OCI-LY7 (cell line): ENCODE results near the gene GAK. TPM values are rescaled to one million over a fixed set of nuclear protein-coding genes. Genes with fewer than 3 reads are reported as not detected.

Source experiments
- BruUV-seq: library from RNA; stranded (reverse); fragments of 400-500 nt; replicated peaks from 2 replicates; lab custom pipeline; 2021; lab: Mats Ljungman, UMichigan
- CTCF ChIA-PET: fragments of 300-600 bp; sonication (Branson Sonifier 250); formaldehyde crosslinking; loops from one replicate; lab custom pipeline; 2022; ENCODE audit warnings: antibody characterized with exemption; ENCODE audit not compliant: unreplicated experiment; lab: Charles Lee
- POLR2A ChIA-PET: fragments of 300-600 bp; sonication (Branson Sonifier 250); formaldehyde crosslinking; loops from one replicate; lab custom pipeline; 2022; ENCODE audit warnings: antibody characterized with exemption; lab: Charles Lee
- DNase-seq: peaks from one replicate; pipeline ENCODE4 v3.0.0-alpha.2; 2015; ENCODE audit warnings: low spot score
- H2AFZ ChIP-seq: fragments of 200-600 bp; sonication (generic), shearing (Covaris generic); 2 replicates; pipeline ENCODE4 v1.6.1; 2014; ENCODE audit warnings: mild to moderate bottlenecking, antibody characterized with exemption, low read length, moderate library complexity
- H3K27ac ChIP-seq: fragments of 200-600 bp; sonication (generic); 2 replicates; pipeline ENCODE4 v1.5.1; 2014; ENCODE audit warnings: mixed run types, low read depth, mild to moderate bottlenecking, moderate library complexity, low read length, inconsistent platforms; ENCODE audit not compliant: poor library complexity, severe bottlenecking
- H3K36me3 ChIP-seq: fragments of 200-600 bp; sonication (generic); 2 replicates; pipeline ENCODE4 v1.6.1; 2014; ENCODE audit warnings: mild to moderate bottlenecking, antibody characterized with exemption, low read length, moderate library complexity, mixed read lengths; ENCODE audit not compliant: insufficient read depth
- H3K4me1 ChIP-seq: fragments of 200-600 bp; sonication (generic); 2 replicates; pipeline ENCODE4 v1.5.1; 2014; ENCODE audit warnings: mild to moderate bottlenecking, low read length; ENCODE audit not compliant: insufficient read depth, poor library complexity, severe bottlenecking
- H3K4me2 ChIP-seq: fragments of 200-600 bp; sonication (generic); 2 replicates; pipeline ENCODE4 v1.6.1; 2014; ENCODE audit warnings: mild to moderate bottlenecking, low read length
- H3K4me3 ChIP-seq: fragments of 200-600 bp; sonication (generic); 2 replicates; pipeline ENCODE4 v1.5.1; 2014; ENCODE audit warnings: mild to moderate bottlenecking, low read depth, low read length; ENCODE audit not compliant: poor library complexity, severe bottlenecking
- H3K79me2 ChIP-seq: fragments of 200-600 bp; sonication (generic); 2 replicates; pipeline ENCODE4 v1.6.1; 2016; ENCODE audit warnings: low read depth, mild to moderate bottlenecking, low read length, moderate library complexity, mixed read lengths; ENCODE audit not compliant: insufficient read depth
- H3K9me2 ChIP-seq: fragments of 200-600 bp; sonication (generic); 2 replicates; pipeline ENCODE4 v1.6.1; 2016; ENCODE audit warnings: mild to moderate bottlenecking, low read length, mixed read lengths; ENCODE audit not compliant: insufficient read depth
- H3K9me3 ChIP-seq: fragments of 200-600 bp; sonication (generic); 2 replicates; pipeline ENCODE4 v1.6.1; 2014; ENCODE audit warnings: mild to moderate bottlenecking, mixed run types, low read length, mixed read lengths
- H4K20me1 ChIP-seq: fragments of 200-600 bp; sonication (generic); 2 replicates; pipeline ENCODE4 v1.6.1; 2014; ENCODE audit warnings: mild to moderate bottlenecking, antibody characterized with exemption, low read length, moderate library complexity, mixed read lengths; ENCODE audit not compliant: insufficient read depth
- CTCF ChIP-seq: fragments of 200-600 bp; sonication (generic); conservative IDR thresholded peaks from 2 replicates; pipeline ENCODE4 v1.5.1; 2014; ENCODE audit warnings: mild to moderate bottlenecking, antibody characterized with exemption, low read length, moderate library complexity, mixed read lengths
- EZH2phosphoT487 ChIP-seq: fragments of 200-600 bp; sonication (generic); IDR thresholded peaks from 2 replicates; pipeline ENCODE4 v1.6.1; 2018; ENCODE audit warnings: low read depth, borderline replicate concordance, mild to moderate bottlenecking, mixed run types, antibody characterized with exemption, low read length, moderate library complexity, mixed read lengths
- intact Hi-C: fragments of 100-400 bp; cut with micrococcal nuclease; formaldehyde crosslinking; loops from one replicate; pipeline ENCODE4 v1.10.0; 2022; ENCODE audit not compliant: unreplicated experiment
- total RNA-seq, 2 experiments: library from RNA; depleted of rRNA in 1 of 2; stranded (reverse); fragments of >200 nt in 1 of 2; shearing (Covaris generic) in 1 of 2; gene quantifications; 2 replicates each; pipeline ENCODE4 v1.2.3, GENCODE V29; 2014 to 2022

The GAK gene
- total RNA-seq, 2 experiments from 2014 or later = 86.1 to 107 TPM

DNA sequence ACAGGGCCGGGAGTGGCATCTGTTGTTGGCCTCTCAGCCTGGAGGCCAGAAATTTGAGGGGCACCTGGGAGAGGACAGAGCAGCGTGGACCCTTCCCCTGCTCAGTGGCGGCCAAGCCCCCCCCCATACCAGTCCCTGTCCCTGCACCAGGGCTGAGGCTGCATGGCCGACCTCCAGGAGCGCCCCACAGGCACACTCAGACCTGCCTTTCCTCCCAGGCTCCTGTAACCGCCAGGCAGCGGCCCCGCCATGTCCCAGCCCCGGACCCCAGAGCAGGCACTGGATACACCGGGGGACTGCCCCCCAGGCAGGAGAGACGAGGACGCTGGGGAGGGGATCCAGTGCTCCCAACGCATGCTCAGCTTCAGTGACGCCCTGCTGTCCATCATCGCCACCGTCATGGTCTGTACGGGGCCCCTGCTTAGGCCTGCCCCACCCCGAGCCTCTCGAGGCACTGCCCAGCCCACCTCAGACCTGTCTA is 15.4 kb upstream of the GAK start:
- Histone ChIP-seq H3K9me3 (no peaks in the 10 kb centered on the region), H3K36me3 (no peaks in the 10 kb centered on the region), H3K9me2 (no peaks in the 10 kb centered on the region), H3K4me3 (no peak overlapping the region), H4K20me1 (no peaks in the 10 kb centered on the region), H2AFZ (no peak overlapping the region), H3K79me2 (no peaks in the 10 kb centered on the region), H3K4me2 (no peak overlapping the region), H3K27ac (no peak overlapping the region), H3K4me1 (no peaks in the 10 kb centered on the region)
- ChIA-PET POLR2A (no interaction called here), CTCF (no interaction called here)
- TF ChIP-seq EZH2phosphoT487 (no peak), CTCF (no peak)
- intact Hi-C loops = no loop called here
- BruUV-seq = no TSS peak
- no peak for DNase-seq

- Histone ChIP-seq H3K9me2 (no peaks in the 10 kb centered on the region), H3K79me2 (no peaks in the 10 kb centered on the region), H3K4me2 (no peak overlapping the region), H3K4me3 (no peak overlapping the region), H4K20me1 (no peaks in the 10 kb centered on the region), H3K27ac (no peak overlapping the region), H2AFZ (no peak overlapping the region), H3K36me3 (no peaks in the 10 kb centered on the region), H3K9me3 (no peaks in the 10 kb centered on the region), H3K4me1 (no peaks in the 10 kb centered on the region)
- TF ChIP-seq EZH2phosphoT487 (no peak), CTCF (no peak)
- ChIA-PET CTCF (no interaction called here), POLR2A (no interaction called here)
- DNase-seq = no peak
- no TSS peak for BruUV-seq
- intact Hi-C loops = no loop called here
Observed at GRCh38 chr4:946517-947471, 14.7 kb upstream of the GAK start.

- Histone ChIP-seq H2AFZ (no peak overlapping the region), H3K4me2 (no peak overlapping the region), H3K79me2 (no peaks in the 10 kb centered on the region), H3K27ac (no peak overlapping the region), H3K9me2 (no peaks in the 10 kb centered on the region), H3K4me3 (no peak overlapping the region), H3K9me3 (no peaks in the 10 kb centered on the region), H3K4me1 (no peaks in the 10 kb centered on the region), H4K20me1 (no peaks in the 10 kb centered on the region), H3K36me3 (no peaks in the 10 kb centered on the region)
- intact Hi-C loops = no loop called here
- POLR2A ChIA-PET = no interaction called here
- CTCF ChIA-PET = no interaction called here
- TF ChIP-seq EZH2phosphoT487 = no peak
- TF ChIP-seq CTCF = no peak
- no peak for DNase-seq
- BruUV-seq = no TSS peak
Observed at GRCh38 chr4:946103-946450, 14.0 kb upstream of the GAK start.
